Hematopoietic multipotent progenitor cell (in vitro differentiated cells): ENCODE measurements around the gene MRTFB. TPM values are rescaled to one million over a fixed set of nuclear protein-coding genes. Genes with fewer than 3 reads are reported as not detected.
A peak's percentile ranks its signal among the peaks of the same experiment; 100 is the strongest.

Experiments
- DNase-seq, 3 donors: peaks; one replicate each; pipeline ENCODE4 v3.0.0-alpha.2; 2011 to 2015; ENCODE audit warnings: low read depth in 2 of 3, low spot score in 2 of 3
- total RNA-seq: library from RNA; depleted of rRNA; stranded (reverse); fragments of >200 nt; gene quantifications from one replicate; pipeline ENCODE4 v1.2.3, GENCODE V29; 2012

The MRTFB gene
- total RNA-seq, 1 donor: 11.6 TPM

GRCh38 chr16:14275934-14276333 is 204.8 kb downstream of the MRTFB start:
- no peak for DNase-seq

- DNase-seq: no peak
Measured at GRCh38 chr16:14278749-14279148, 207.6 kb downstream of the MRTFB start.

- no peak for DNase-seq
Measured at GRCh38 chr16:14280541-14280940, 209.4 kb downstream of the MRTFB start.

GRCh38 chr16:14283786-14284185 is 212.7 kb downstream of the MRTFB start:
- DNase-seq: no peak

GRCh38 chr16:14284371-14284770 is 213.3 kb downstream of the MRTFB start:
- no peak for DNase-seq

- peak in 2 of 3 donors; percentile 58 to 77 for DNase-seq
Measured at GRCh38 chr16:14284930-14285512, 213.9 kb downstream of the MRTFB start.

- peak; percentile 91 to 100 (median 95) for DNase-seq
Measured at GRCh38 chr16:14285513-14286367, 214.6 kb downstream of the MRTFB start.

GRCh38 chr16:14286368-14287230 is 215.5 kb downstream of the MRTFB start:
- DNase-seq: peak in 1 of 3 donors; percentile 52

- DNase-seq: peak in 1 of 3 donors; percentile 56
Measured at GRCh38 chr16:14289692-14290340, 218.7 kb downstream of the MRTFB start.

GRCh38 chr16:14291286-14291685 is 220.2 kb downstream of the MRTFB start:
- DNase-seq: no peak

- DNase-seq: no peak
Measured at GRCh38 chr16:14292051-14292825, 221.1 kb downstream of the MRTFB start.

GRCh38 chr16:14296663-14297062 is 225.5 kb downstream of the MRTFB start:
- DNase-seq: no peak

GRCh38 chr16:14298374-14299122 is 227.4 kb downstream of the MRTFB start:
- DNase-seq: no peak

GRCh38 chr16:14300705-14301168 is 229.6 kb downstream of the MRTFB start:
- peak in 2 of 3 donors; percentile 60 to 74 for DNase-seq

GRCh38 chr16:14301169-14302030 is 230.3 kb downstream of the MRTFB start:
- no peak for DNase-seq

- DNase-seq: no peak
Measured at GRCh38 chr16:14302031-14302398, 230.9 kb downstream of the MRTFB start.

GRCh38 chr16:14302399-14303181 is 231.5 kb downstream of the MRTFB start:
- DNase-seq: no peak
